GM18505 (cell line): ENCODE results near the gene SOCS7.

Experiments used
- ATAC-seq: cut with Tn5 transposase; IDR thresholded peaks from one replicate; pipeline ENCODE4 v1.9.1; 2021; ENCODE audit not compliant: unreplicated experiment
- POLR2A ChIP-seq: IDR thresholded peaks from 4 replicates; pipeline ENCODE4 v1.6.1; 2011; ENCODE audit warnings: borderline replicate concordance; ENCODE audit not compliant: insufficient read depth, insufficient read length; ENCODE audit errors: extremely low read depth

SOCS7 gene

DNA sequence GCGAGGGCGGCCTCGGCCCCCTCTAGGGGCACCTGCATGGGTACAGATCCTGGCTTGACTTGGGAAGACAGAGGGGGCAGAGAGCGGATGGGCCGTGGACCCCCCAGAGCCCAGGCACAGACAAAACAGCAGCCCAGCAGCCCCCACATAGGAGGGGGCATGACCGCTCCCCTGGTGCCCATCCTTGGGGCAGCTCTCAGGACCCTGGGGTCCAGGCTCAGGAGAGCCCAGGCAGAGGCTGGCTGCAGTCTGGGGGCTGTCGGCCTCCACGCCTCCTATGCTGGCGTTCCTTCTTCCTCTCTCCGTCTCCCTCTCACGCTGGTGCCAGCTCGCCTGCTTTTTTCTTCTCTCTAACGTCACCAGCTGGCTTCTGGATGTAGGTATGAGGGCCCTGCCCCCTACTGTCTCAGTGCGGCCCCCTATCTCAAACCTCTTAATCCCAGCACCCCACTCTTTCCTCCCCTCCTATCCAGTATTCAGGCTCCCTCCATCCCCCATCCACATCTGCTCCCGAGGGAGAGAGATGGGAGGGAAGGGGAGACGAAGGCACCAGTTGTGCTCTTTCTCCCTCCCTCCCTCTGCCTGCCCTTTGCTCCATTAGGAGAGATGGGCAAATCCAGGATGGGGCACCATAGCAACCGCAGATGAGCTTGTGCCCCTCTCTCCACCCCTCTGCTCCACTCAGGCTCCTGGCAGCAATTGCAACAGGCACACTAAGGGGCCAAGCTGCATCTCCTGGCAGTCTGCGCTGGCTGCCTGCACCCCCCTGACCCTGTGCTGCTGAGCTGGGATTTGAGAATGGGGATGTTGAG is 7.8 kb upstream of the SOCS7 start, which contains the start of gene GPR179:
GPR179 (minus strand) TSS at position 349 of the 812 bp plus-strand sequence; CDS start at position 182, 167 bp downstream.
- TF ChIP-seq POLR2A: no peak
- no peak for ATAC-seq

DNA sequence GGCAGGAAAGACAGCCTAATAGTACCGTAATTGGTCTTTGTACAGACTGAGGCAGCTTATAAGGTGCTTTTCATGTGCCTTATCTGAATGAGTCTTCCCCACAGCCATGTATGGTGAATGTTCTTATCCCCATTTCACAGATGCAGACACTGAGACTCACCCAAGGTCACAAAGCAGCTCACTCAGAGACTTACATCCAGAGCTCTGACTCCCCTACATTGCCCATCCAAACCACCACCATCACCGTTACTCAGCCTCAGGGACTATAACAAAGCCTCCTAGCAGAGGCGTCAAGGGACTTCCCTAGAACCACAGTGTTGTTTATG is 7.3 kb upstream of the SOCS7 start:
- no peak for ATAC-seq
- TF ChIP-seq POLR2A: no peak

DNA sequence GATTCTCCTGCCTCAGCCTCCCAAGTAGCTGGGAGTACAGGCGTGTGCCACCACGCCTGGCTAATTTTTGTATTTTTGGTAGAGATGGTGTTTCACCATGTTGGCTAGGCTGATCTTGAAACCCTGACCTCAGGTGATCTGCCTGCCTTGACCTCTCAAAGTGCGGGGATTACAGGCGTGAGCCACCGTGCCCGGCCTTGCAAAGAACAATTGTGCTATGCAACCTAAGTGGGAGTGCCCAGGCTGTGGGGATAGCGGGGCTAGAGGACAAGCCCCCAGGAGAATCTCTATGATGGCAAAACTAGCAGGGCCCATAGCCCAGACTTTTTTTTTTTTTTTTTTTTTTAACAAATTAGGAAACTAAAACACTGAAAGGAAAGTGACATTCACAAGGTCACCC is 5.9 kb upstream of the SOCS7 start:
- TF ChIP-seq POLR2A: no peak
- no peak for ATAC-seq

DNA sequence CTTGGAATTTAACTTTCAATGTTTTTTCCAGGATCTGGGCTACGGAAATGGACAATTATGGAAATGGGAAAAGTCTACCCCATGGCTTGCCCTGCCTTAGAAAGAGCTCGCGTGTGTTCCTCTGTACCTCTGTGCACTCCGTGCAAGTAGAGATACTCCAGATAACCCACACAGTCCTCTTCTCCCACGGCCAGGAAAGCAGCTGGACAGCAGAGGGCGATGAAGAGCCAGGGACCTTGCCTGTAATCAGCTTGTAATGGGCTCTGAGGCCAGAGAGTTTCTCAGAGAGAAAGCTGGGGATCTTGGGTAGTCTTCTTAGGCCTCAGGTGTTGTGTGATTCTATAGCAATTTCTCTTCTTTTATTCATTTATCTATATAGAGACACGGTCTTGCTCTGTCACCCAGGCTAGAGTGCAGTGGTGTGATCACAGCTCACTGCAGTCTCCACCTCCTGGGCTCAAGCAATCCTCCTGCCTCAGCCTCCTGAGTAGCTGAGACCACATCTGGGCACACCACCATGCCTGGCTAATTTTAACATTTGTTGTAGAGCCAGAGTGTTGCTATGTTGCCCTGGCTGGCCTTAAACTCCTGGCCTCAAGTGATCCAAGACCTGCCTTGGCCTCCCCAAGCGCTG is 2.4 kb upstream of the SOCS7 start:
- no peak for TF ChIP-seq POLR2A

DNA sequence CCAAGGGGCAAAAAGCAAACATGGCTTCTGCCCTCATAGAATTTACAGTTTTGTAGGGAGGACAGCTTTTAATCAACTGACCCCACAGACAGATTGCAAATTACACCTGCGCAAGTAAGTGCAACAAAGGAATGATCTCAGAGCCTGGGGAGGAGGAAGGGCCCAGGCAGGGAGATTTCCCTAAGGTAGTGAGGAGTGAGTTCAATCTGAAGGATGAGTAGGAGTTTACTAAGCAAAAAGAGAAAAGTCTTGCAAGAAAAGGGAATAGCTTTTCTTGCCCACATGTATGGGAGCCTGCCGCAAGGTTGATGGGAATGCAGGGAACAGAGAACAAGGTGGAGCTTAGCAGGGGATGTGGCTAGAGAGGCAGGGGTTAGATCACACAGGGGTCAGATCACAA is 1.6 kb upstream of the SOCS7 start:
- no peak for ATAC-seq
- no peak for TF ChIP-seq POLR2A

More for the DNA sequence above, 2.4 kb upstream of the SOCS7 start:
- no peak for ATAC-seq

DNA sequence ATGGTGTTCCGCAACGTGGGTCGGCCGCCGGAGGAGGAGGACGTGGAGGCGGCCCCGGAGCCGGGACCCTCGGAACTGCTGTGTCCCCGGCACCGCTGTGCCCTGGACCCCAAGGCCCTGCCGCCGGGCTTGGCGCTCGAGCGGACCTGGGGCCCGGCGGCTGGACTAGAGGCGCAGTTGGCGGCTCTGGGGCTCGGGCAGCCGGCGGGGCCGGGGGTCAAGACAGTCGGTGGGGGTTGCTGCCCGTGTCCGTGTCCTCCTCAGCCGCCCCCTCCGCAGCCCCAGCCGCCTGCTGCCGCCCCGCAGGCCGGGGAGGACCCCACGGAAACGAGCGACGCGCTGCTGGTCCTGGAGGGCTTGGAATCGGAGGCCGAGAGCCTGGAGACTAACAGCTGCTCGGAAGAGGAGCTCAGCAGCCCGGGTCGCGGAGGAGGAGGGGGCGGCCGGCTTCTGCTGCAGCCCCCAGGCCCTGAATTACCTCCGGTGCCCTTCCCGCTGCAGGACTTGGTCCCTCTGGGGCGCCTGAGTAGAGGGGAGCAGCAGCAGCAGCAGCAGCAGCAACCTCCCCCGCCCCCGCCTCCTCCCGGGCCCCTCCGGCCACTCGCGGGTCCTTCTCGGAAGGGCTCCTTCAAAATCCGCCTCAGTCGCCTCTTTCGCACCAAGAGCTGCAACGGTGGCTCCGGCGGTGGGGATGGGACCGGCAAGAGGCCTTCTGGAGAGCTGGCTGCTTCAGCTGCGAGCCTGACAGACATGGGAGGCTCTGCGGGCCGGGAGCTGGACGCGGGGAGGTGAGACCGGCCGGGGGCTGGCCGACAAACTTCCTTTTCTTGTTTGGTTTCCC is 821 bp downstream of the SOCS7 start:
- no peak for TF ChIP-seq POLR2A
- peak; percentile 14 for ATAC-seq

DNA sequence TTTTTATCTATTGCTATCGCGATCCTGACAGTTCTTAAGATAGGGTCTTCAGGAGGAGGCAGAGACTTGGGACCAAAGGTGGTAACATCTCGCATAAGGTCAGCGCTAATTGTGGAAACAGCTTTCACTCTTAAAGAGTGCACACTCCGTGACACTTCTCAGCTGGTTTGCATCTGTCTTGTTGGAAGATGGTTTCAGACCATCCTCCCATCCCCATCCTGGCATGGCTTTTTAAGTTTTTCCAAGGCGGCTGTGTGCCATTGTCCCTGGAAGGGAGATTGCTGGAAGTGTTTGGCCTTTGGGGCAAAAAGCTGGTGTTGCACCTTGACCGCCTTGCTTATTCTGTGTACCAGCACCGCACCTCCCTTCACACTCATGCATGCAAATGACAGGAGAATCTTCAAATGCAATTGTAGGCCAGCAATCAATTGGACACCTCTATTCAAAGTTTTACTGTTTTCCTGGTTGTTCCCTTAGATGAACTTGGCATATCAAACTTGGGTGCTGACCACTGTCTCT is 1.5 kb downstream of the SOCS7 start:
- no peak for TF ChIP-seq POLR2A
- no peak for ATAC-seq

DNA sequence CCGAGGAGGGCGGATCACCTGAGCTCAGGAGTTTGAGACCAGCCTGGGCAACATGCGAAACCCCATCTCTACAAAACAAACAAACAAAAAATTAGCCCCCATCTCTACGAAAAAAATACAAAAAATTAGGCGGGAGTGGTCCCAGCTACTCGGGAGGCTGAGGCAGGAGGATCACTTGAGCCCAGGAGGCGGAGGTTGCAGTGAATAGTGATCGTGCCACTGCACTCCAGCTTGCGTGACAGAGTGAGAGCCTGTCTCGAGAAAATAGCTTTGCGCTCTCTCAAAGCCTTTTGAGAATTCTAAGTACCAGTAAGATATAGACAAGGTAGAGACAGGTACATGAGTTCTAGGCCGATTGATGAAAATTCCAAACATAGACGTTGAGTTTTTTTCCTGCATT is 2.0 kb downstream of the SOCS7 start:
- TF ChIP-seq POLR2A: no peak
- no peak for ATAC-seq

DNA sequence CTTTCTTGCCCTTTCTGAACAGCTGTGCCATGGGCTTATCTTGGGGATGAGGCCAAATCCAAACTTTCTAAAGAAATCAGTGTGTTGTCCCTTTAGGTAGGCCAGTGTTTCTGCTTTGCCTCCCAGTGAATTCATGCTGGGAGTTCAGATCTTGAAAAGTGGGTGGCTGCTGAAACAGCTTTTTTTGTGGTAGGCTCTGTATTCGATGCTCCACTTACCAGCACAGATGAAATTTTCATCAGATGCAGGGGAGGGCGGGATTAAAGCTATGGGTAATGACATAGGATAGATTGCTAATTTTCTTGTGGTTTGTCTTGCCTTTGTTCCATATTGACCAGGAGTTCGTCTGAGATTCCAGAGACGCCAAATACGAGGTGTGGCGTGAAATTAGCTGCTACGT is 2.8 kb downstream of the SOCS7 start:
- TF ChIP-seq POLR2A: no peak
- ATAC-seq: no peak

DNA sequence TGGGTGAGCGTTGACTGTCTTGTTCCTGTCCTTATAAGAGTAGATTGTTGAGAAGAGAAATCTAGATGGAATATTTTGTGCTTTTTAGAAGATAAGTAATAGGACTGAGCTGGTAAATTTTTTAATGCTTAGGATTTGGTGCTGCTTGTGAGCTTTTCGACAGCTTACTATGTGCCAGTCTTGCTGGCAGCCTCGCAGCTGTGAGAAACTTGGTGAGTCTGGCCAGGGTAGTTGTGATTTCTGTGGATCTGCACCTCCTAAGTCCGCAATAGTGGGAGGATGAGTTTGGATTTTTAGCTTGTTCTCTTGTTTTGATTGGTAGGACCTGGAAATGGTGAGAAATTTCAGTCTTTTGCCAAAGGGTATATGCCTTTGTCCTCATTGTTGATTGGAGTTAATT is 3.6 kb downstream of the SOCS7 start:
- no peak for ATAC-seq
- TF ChIP-seq POLR2A: no peak

DNA sequence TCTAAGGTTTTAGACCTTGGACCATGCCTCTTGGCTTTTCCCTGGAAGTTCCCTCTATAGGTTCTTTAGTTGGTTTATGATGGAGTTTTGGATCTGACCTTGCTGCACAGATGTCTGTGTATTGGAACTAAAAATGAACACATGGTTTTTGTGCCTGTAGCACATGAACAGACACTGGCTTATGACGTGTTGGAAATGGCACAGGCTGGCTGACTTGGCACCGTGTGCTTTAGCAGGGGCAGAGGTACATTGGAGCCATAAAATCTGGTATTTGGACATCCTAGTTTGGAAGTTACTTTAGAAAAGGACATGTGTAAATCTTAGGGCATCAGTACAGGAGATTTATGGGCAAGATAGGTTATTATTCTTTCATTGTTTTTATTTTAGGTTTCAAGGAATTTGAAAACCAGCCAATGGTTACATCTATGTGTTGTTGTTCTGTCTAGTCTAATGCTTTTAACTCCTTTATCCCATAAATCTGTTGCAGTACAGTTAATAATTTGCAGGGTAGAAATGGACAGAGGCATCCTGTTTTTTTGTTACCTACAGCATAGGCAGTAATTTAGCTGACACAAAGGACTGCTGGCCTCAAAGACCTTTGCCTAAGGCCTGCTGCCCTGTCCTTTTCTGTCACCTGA is 6.0 kb downstream of the SOCS7 start:
- TF ChIP-seq POLR2A: no peak
- no peak for ATAC-seq

DNA sequence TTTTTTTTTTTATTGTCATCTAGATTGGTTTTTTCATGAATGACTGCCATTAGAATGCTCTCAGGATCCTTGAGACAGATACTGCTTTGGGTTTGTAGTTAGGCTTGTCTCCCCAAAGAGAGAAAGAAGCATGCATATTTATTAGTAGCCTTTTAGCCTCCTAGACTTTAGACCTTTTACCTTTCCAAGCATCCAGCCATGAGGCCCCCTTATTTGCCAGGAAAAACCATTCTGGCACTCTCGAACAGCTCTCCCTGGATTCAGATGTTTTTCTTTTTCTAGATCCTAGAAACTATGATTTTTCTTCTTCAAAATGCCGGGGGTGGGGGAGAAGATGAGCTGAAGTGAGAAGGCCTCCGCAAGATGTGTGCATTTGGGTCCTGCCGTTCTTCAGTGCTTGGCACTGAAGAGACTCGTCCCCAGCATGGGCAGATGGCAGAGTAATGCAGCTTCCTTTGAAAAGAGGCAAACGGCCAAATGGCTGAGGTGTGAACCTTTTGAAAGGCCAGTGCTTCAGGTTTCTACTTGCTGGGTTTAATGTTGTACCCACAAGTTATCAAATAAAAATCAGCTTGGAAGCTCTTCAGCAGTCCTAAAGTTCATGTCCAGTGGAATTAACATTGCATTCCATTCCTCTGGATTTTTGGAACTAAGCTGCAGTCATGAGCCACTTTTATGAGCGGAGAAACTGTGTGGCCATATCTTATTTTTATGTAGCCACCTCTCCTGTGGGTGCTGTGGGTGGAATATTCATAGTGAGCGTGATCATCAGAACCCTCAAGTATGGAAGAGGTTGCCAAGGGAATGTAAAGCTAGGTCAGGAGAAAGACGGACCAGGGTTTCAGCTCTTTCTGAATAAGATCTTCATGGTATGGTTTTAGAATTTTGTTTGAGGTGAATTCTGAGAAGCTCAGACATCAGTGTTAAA is 7.2 kb downstream of the SOCS7 start:
- no peak for TF ChIP-seq POLR2A
- ATAC-seq: no peak
